Measurements from ENCODE around the gene CSDE1. TPM values are rescaled to one million over a fixed set of nuclear protein-coding genes. Genes with fewer than 3 reads are reported as not detected.
"Not testable (repeated sequence)": the region's sequence is repeated elsewhere in the genome, so short reads cannot be mapped to it uniquely, and the experiment has no call there.

CSDE1 gene
- total RNA-seq, 3 donors from 2014 or later (not counting 1 experiment from before 2014, with no cell fraction given), result 461 to 473 (median 470) TPM

- Histone ChIP-seq H3K27ac (ENCODE audit: low read length) (no peak overlapping the region), H3K36me3 (ENCODE audit: control insufficient read depth, insufficient read depth, low read length) (peaks cover 9% of the 10 kb centered on the region), H3K9me3 (ENCODE audit: control insufficient read depth, insufficient read depth, low read length) (no peaks in the 10 kb centered on the region), H3K4me3 (ENCODE audit: low read length) (no peak overlapping the region), H3K27me3 (ENCODE audit: control insufficient read depth, insufficient read depth, low read length) (no peaks in the 10 kb centered on the region), H3K4me1 (ENCODE audit: control insufficient read depth, insufficient read depth, low read length) (peaks cover 5% of the 10 kb centered on the region)
- DNase-seq (no peak), ATAC-seq (no peak)
- H3K27ac Mint-ChIP-seq, result no peak overlapping the region
- TF ChIP-seq, protein P1, sequence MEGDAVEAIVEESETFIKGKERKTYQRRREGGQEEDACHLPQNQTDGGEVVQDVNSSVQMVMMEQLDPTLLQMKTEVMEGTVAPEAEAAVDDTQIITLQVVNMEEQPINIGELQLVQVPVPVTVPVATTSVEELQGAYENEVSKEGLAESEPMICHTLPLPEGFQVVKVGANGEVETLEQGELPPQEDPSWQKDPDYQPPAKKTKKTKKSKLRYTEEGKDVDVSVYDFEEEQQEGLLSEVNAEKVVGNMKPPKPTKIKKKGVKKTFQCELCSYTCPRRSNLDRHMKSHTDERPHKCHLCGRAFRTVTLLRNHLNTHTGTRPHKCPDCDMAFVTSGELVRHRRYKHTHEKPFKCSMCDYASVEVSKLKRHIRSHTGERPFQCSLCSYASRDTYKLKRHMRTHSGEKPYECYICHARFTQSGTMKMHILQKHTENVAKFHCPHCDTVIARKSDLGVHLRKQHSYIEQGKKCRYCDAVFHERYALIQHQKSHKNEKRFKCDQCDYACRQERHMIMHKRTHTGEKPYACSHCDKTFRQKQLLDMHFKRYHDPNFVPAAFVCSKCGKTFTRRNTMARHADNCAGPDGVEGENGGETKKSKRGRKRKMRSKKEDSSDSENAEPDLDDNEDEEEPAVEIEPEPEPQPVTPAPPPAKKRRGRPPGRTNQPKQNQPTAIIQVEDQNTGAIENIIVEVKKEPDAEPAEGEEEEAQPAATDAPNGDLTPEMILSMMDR (IDR thresholded peaks at IDR 0.05), result no peak
- H3K36me3 Mint-ChIP-seq, result peaks cover 13% of the 10 kb centered on the region
- peaks cover 25 to 35% of the 10 kb centered on the region in 2 donors for H3K4me1 Mint-ChIP-seq
- intact Hi-C loops (cut with micrococcal nuclease), result loop anchor here (10.0 kb wide), 1 partner anchor 312 kb away; no protein-coding TSS in a partner anchor
- peaks cover 3 to 8% of the 10 kb centered on the region in 2 donors for H3K9me3 Mint-ChIP-seq
- peaks cover 22 to 31% of the 10 kb centered on the region in 2 donors for H3K27me3 Mint-ChIP-seq (ENCODE audit: low read depth in 2 of 2)
- WGBS (ENCODE audit: insufficient coverage), result 90% methylated on average over 4 of the region's 5 CpGs
- no peak overlapping the region for H3K4me3 Mint-ChIP-seq
These were observed 24.7 kb upstream of the CSDE1 start for GRCh38 chr1:114782476-114782875.

GRCh38 chr1:114780344-114781226, 22.8 kb upstream of the CSDE1 start, which contains the start of gene SIKE1:
Gene SIKE1 (minus strand): TSS chr1:114780685. CDS start chr1:114780607, 78 bp downstream.
- 7% methylated on average over 53 of the region's 53 CpGs for WGBS (ENCODE audit: insufficient coverage)
- H3K27me3 ChIP-seq (ENCODE audit: control insufficient read depth, insufficient read depth, low read length), result no peaks in the 10 kb centered on the region
- peak within 1 kb of the TSS; percentile 100 for H3K4me3 Mint-ChIP-seq
- H3K27me3 Mint-ChIP-seq (ENCODE audit: low read depth in 2 of 2), result peaks cover 6 to 12% of the 10 kb centered on the region in 2 donors
- peak within 1 kb of the TSS; percentile 76 for H3K4me3 ChIP-seq (ENCODE audit: low read length)
- no peaks in the 10 kb centered on the region for H3K9me3 Mint-ChIP-seq
- peak; percentile 95 to 98 (median 96) for ATAC-seq
- H3K4me1 ChIP-seq (ENCODE audit: control insufficient read depth, insufficient read depth, low read length), result peaks cover 5% of the 10 kb centered on the region
- H3K27ac ChIP-seq (ENCODE audit: low read length), result peak within 1 kb of the TSS; percentile 78
- H3K9me3 ChIP-seq (ENCODE audit: control insufficient read depth, insufficient read depth, low read length), result no peaks in the 10 kb centered on the region
- intact Hi-C loops (cut with micrococcal nuclease), result loop anchor here (1.0 to 10.0 kb wide), 3 partner anchors 23 to 314 kb away; partner anchors contain the start of genes CSDE1 and NRAS
- H3K36me3 ChIP-seq (ENCODE audit: control insufficient read depth, insufficient read depth, low read length), result peaks cover 17% of the 10 kb centered on the region
- peak within 1 kb of the TSS; percentile 100 for H3K27ac Mint-ChIP-seq
- TF ChIP-seq, protein P1 (IDR thresholded peaks at IDR 0.05), result no peak
- peak; percentile 89 to 98 for DNase-seq
- H3K36me3 Mint-ChIP-seq, result no peaks in the 10 kb centered on the region
- peaks cover 25 to 35% of the 10 kb centered on the region in 2 donors for H3K4me1 Mint-ChIP-seq

- H3K9me3 Mint-ChIP-seq, result no peaks in the 10 kb centered on the region
- no peak for ATAC-seq
- H3K36me3 ChIP-seq (ENCODE audit: control insufficient read depth, insufficient read depth, low read length), result peaks cover 25% of the 10 kb centered on the region
- peak overlapping the region; percentile 100 for H3K27ac Mint-ChIP-seq
- H3K4me1 Mint-ChIP-seq, result peaks cover 25 to 35% of the 10 kb centered on the region in 2 donors
- no peak for DNase-seq
- peak overlapping the region; percentile 78 for H3K27ac ChIP-seq (ENCODE audit: low read length)
- intact Hi-C loops (cut with micrococcal nuclease), result loop anchor here (1.0 to 10.0 kb wide), 3 partner anchors 22 to 315 kb away; partner anchors contain the start of genes CSDE1 and NRAS
- peak overlapping the region; percentile 76 for H3K4me3 ChIP-seq (ENCODE audit: low read length)
- TF ChIP-seq, protein P1 (IDR thresholded peaks at IDR 0.05), result no peak
- H3K4me1 ChIP-seq (ENCODE audit: control insufficient read depth, insufficient read depth, low read length), result peaks cover 5% of the 10 kb centered on the region
- peak overlapping the region; percentile 100 for H3K4me3 Mint-ChIP-seq
- no peaks in the 10 kb centered on the region for H3K9me3 ChIP-seq (ENCODE audit: control insufficient read depth, insufficient read depth, low read length)
- peaks cover 0 to 7% of the 10 kb centered on the region in 2 donors for H3K27me3 Mint-ChIP-seq (ENCODE audit: low read depth in 2 of 2)
- H3K36me3 Mint-ChIP-seq, result no peaks in the 10 kb centered on the region
- H3K27me3 ChIP-seq (ENCODE audit: control insufficient read depth, insufficient read depth, low read length), result no peaks in the 10 kb centered on the region
These were observed 21.9 kb upstream of the CSDE1 start for GRCh38 chr1:114779722-114780121.

GRCh38 chr1:114776726-114777125, 18.9 kb upstream of the CSDE1 start:
- H3K27ac Mint-ChIP-seq; H3K27me3 Mint-ChIP-seq (ENCODE audit: low read depth in 2 of 2); H3K27me3 ChIP-seq (ENCODE audit: control insufficient read depth, insufficient read depth, low read length); H3K4me1 ChIP-seq (ENCODE audit: control insufficient read depth, insufficient read depth, low read length); H3K9me3 ChIP-seq (ENCODE audit: control insufficient read depth, insufficient read depth, low read length); DNase-seq; H3K4me3 ChIP-seq (ENCODE audit: low read length); intact Hi-C loops (cut with micrococcal nuclease); H3K9me3 Mint-ChIP-seq; H3K27ac ChIP-seq (ENCODE audit: low read length); ATAC-seq; H3K36me3 Mint-ChIP-seq; H3K4me3 Mint-ChIP-seq: not testable (repeated sequence)
- peaks cover 25 to 35% of the 10 kb centered on the region in 2 donors for H3K4me1 Mint-ChIP-seq
- 100% methylated on average over 2 of the region's 4 CpGs for WGBS (ENCODE audit: insufficient coverage)
- H3K36me3 ChIP-seq (ENCODE audit: control insufficient read depth, insufficient read depth, low read length), result peaks cover 51% of the 10 kb centered on the region

Data from natural killer cell (primary cell).